GM12891 (cell line): ENCODE measurements around the gene SYN1.

Experiments
- PAX5 ChIP-seq: IDR thresholded peaks from 2 replicates; pipeline ENCODE4 v1.6.1; 2011; ENCODE audit warnings: low read length, moderate library complexity, mild to moderate bottlenecking; ENCODE audit not compliant: insufficient read depth, severe bottlenecking
- POLR2A ChIP-seq: IDR thresholded peaks from 2 replicates; pipeline ENCODE4 v1.6.1; 2011; ENCODE audit warnings: low read depth, low read length, control low read depth
- POLR2AphosphoS5 ChIP-seq: IDR thresholded peaks from 2 replicates; pipeline ENCODE4 v1.6.1; 2011; ENCODE audit warnings: low read depth, low read length, control low read depth
- POU2F2 ChIP-seq: IDR thresholded peaks from 2 replicates; pipeline ENCODE4 v1.6.1; 2011; ENCODE audit warnings: low read depth, mild to moderate bottlenecking, control low read depth, low read length, moderate library complexity
- SPI1 ChIP-seq: IDR thresholded peaks from 2 replicates; pipeline ENCODE4 v1.6.1; 2011; ENCODE audit warnings: low read depth, low read length, control low read depth
- TAF1 ChIP-seq: IDR thresholded peaks from 2 replicates; pipeline ENCODE4 v1.6.1; 2011; ENCODE audit warnings: low read depth, low read length, control low read depth

- no peak for TF ChIP-seq POLR2A
- TF ChIP-seq POLR2AphosphoS5 = no peak
- no peak for TF ChIP-seq TAF1
- TF ChIP-seq PAX5 = no peak
- no peak for TF ChIP-seq POU2F2
- TF ChIP-seq SPI1 = 0 out of 2 replicates have a peak, but pooled peaks have one; percentile 5
Observed at GRCh38 chrX:47540754-47541538, 78.7 kb downstream of the SYN1 start.
